ENCODE measurements around the gene PKD2.

PKD2 gene

DNA sequence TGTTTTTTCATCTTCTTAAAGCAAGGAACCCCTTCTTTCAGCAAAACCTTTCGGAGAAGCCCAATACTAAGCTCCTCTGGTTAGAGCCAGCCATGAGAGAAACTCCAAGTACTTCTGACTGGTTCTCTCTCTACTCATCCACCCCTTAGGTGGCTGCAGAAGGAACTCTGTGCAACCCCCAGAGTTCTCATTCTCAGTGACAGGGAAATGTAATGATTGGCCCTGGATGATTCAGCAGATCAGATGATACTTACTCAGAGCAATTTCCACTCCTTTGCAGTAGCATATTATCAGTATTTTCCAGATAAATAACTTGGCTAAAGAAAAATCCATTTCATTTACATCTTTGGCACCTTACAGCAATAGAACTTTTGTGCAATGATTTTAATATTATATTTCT is 28.8 kb upstream of the PKD2 start:
- Histone ChIP-seq H3K79me2 (ENCODE audit: low read length) (no peaks in the 10 kb centered on the region), H3K9ac (ENCODE audit: low read length) (no peak overlapping the region), H3K4me3 (ENCODE audit: low read length) (no peak overlapping the region), H3K36me3 (replicated peaks; ENCODE audit: insufficient read depth, low read length) (no peaks in the 10 kb centered on the region), H3F3A (ENCODE audit: insufficient read depth, low read length) (peaks cover 4% of the 10 kb centered on the region; the same call in 1 of the 2 replicates), H3K27me3 (replicated peaks; ENCODE audit: insufficient read depth, low read length) (no peaks in the 10 kb centered on the region), H3K9me3 (replicated peaks; ENCODE audit: insufficient read depth, low read length) (no peaks in the 10 kb centered on the region), H3K9me2 (replicated peaks; ENCODE audit: insufficient read depth, low read length) (no peaks in the 10 kb centered on the region), H3K27ac (ENCODE audit: low read length) (no peak overlapping the region), H4K20me1 (ENCODE audit: insufficient read depth, low read length) (no peaks in the 10 kb centered on the region), H3K4me1 (ENCODE audit: low read length) (peaks cover 7% of the 10 kb centered on the region; the same call in 1 of the 2 replicates), H2AFZ (ENCODE audit: low read length) (no peak overlapping the region), H3K4me2 (ENCODE audit: low read depth, low read length) (no peak overlapping the region)
- no peak for DNase-seq
- TF ChIP-seq EZH2phosphoT487 (IDR thresholded peaks at IDR 0.05; ENCODE audit: low read length): no peak
- TF ChIP-seq, protein P1, sequence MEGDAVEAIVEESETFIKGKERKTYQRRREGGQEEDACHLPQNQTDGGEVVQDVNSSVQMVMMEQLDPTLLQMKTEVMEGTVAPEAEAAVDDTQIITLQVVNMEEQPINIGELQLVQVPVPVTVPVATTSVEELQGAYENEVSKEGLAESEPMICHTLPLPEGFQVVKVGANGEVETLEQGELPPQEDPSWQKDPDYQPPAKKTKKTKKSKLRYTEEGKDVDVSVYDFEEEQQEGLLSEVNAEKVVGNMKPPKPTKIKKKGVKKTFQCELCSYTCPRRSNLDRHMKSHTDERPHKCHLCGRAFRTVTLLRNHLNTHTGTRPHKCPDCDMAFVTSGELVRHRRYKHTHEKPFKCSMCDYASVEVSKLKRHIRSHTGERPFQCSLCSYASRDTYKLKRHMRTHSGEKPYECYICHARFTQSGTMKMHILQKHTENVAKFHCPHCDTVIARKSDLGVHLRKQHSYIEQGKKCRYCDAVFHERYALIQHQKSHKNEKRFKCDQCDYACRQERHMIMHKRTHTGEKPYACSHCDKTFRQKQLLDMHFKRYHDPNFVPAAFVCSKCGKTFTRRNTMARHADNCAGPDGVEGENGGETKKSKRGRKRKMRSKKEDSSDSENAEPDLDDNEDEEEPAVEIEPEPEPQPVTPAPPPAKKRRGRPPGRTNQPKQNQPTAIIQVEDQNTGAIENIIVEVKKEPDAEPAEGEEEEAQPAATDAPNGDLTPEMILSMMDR (IDR thresholded peaks at IDR 0.05; ENCODE audit: low read length): no peak
- TF ChIP-seq EZH2 (optimal IDR thresholded peaks at IDR 0.05; ENCODE audit: low read depth, low read length): no peak

DNA sequence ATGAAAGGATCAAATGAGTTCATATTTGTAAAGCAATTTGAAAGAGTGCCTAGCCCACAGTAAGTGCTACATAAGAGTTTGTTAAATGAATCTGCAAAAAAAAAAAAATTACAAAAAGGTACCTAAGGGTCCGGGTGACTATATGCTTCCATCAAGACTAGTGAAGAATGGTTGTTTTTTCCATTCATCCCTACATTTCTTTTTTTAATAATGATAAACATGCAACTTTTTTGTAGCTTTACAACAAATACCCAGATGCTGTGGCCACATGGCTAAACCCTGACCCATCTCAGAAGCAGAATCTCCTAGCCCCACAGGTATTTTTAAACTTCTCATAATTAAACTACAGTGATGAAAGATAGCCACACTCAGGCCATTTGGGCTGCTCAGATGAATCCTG is 27.6 kb upstream of the PKD2 start:
- Histone ChIP-seq H3K79me2 (ENCODE audit: low read length) (no peaks in the 10 kb centered on the region), H3K9me2 (replicated peaks; ENCODE audit: insufficient read depth, low read length) (no peaks in the 10 kb centered on the region), H3K4me3 (ENCODE audit: low read length) (no peak overlapping the region), H3K36me3 (replicated peaks; ENCODE audit: insufficient read depth, low read length) (no peaks in the 10 kb centered on the region), H3K4me2 (ENCODE audit: low read depth, low read length) (no peak overlapping the region), H2AFZ (ENCODE audit: low read length) (no peak overlapping the region), H3F3A (ENCODE audit: insufficient read depth, low read length) (peaks cover 4% of the 10 kb centered on the region; the same call in 1 of the 2 replicates), H3K9me3 (replicated peaks; ENCODE audit: insufficient read depth, low read length) (no peaks in the 10 kb centered on the region), H3K27me3 (replicated peaks; ENCODE audit: insufficient read depth, low read length) (no peaks in the 10 kb centered on the region), H3K27ac (ENCODE audit: low read length) (no peak overlapping the region), H3K9ac (ENCODE audit: low read length) (no peak overlapping the region), H3K4me1 (ENCODE audit: low read length) (peaks cover 7% of the 10 kb centered on the region; the same call in 1 of the 2 replicates), H4K20me1 (ENCODE audit: insufficient read depth, low read length) (no peaks in the 10 kb centered on the region)
- TF ChIP-seq, protein P1 (IDR thresholded peaks at IDR 0.05; ENCODE audit: low read length): no peak
- no peak for TF ChIP-seq EZH2phosphoT487 (IDR thresholded peaks at IDR 0.05; ENCODE audit: low read length)
- no peak for TF ChIP-seq EZH2 (optimal IDR thresholded peaks at IDR 0.05; ENCODE audit: low read depth, low read length)
- no peak for DNase-seq

DNA sequence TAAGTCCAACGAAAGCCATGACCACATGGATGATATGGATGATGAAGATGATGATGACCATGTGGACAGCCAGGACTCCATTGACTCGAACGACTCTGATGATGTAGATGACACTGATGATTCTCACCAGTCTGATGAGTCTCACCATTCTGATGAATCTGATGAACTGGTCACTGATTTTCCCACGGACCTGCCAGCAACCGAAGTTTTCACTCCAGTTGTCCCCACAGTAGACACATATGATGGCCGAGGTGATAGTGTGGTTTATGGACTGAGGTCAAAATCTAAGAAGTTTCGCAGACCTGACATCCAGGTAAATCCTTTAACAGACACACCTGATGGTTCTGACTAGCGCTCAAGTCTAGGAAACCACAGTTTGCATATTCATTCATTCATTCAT is 25.9 kb upstream of the PKD2 start:
- H3K9me3 ChIP-seq (replicated peaks; ENCODE audit: insufficient read depth, low read length): no peaks in the 10 kb centered on the region
- no peaks in the 10 kb centered on the region for H4K20me1 ChIP-seq (ENCODE audit: insufficient read depth, low read length)
- H3K4me3 ChIP-seq (ENCODE audit: low read length): no peak overlapping the region
- H3F3A ChIP-seq (ENCODE audit: insufficient read depth, low read length): no peaks in the 10 kb centered on the region
- H3K36me3 ChIP-seq (replicated peaks; ENCODE audit: insufficient read depth, low read length): no peaks in the 10 kb centered on the region
- H3K4me2 ChIP-seq (ENCODE audit: low read depth, low read length): no peak overlapping the region
- no peak overlapping the region for H3K27ac ChIP-seq (ENCODE audit: low read length)
- no peak overlapping the region for H2AFZ ChIP-seq (ENCODE audit: low read length)
- no peak for DNase-seq
- no peak for TF ChIP-seq EZH2phosphoT487 (IDR thresholded peaks at IDR 0.05; ENCODE audit: low read length)
- TF ChIP-seq EZH2 (optimal IDR thresholded peaks at IDR 0.05; ENCODE audit: low read depth, low read length): no peak
- TF ChIP-seq, protein P1 (IDR thresholded peaks at IDR 0.05; ENCODE audit: low read length): no peak
- H3K79me2 ChIP-seq (ENCODE audit: low read length): no peaks in the 10 kb centered on the region
- H3K27me3 ChIP-seq (replicated peaks; ENCODE audit: insufficient read depth, low read length): no peaks in the 10 kb centered on the region
- H3K4me1 ChIP-seq (ENCODE audit: low read length): no peaks in the 10 kb centered on the region
- H3K9ac ChIP-seq (ENCODE audit: low read length): no peak overlapping the region
- no peaks in the 10 kb centered on the region for H3K9me2 ChIP-seq (replicated peaks; ENCODE audit: insufficient read depth, low read length)

Measured in MM.1S (cell line).